HFFc6 (cell line): ENCODE results near the gene CST5. TPM values are rescaled to one million over a fixed set of nuclear protein-coding genes. Genes with fewer than 3 reads are reported as not detected.

Experiments
- DNase-seq: peaks from one replicate; pipeline ENCODE4 v3.0.0-alpha.2; 2018
- H3K27ac Mint-ChIP-seq: 2 replicates; pipeline ENCODE4 v1.8.0; 2020; ENCODE audit warnings: mild to moderate bottlenecking, mixed read lengths
- H3K27me3 Mint-ChIP-seq: 2 replicates; pipeline ENCODE4 v1.8.0; 2021; ENCODE audit warnings: mild to moderate bottlenecking, moderate library complexity, mixed read lengths; ENCODE audit not compliant: insufficient read depth
- H3K36me3 Mint-ChIP-seq: 2 replicates; pipeline ENCODE4 v1.8.0; 2021; ENCODE audit warnings: low read depth, mixed read lengths
- H3K4me1 Mint-ChIP-seq: 2 replicates; pipeline ENCODE4 v1.8.0; 2020; ENCODE audit warnings: low read depth, mixed read lengths
- H3K4me3 Mint-ChIP-seq: 2 replicates; pipeline ENCODE4 v1.8.0; 2020; ENCODE audit warnings: mild to moderate bottlenecking, moderate library complexity, mixed read lengths
- H3K9me3 Mint-ChIP-seq: 2 replicates; pipeline ENCODE4 v1.8.0; 2020; ENCODE audit warnings: mild to moderate bottlenecking, mixed read lengths
- CTCF ChIP-seq: fragments of 200-600 bp; sonication (generic); IDR thresholded peaks from 2 replicates; pipeline ENCODE4 v1.5.0; 2021; ENCODE audit warnings: antibody characterized with exemption, mild to moderate bottlenecking
- long read RNA-seq: library from polyadenylated mRNA; unstranded; transcript quantifications from one replicate; pipeline ENCODE4 v2.0.0, GENCODE V29; 2019
- total RNA-seq, 6 experiments: library from RNA; stranded (reverse); fragmentation: NEBNext Ultra II Directional; extraction: Animal tissue kit (Norgen Biotek cat#: 25700); gene quantifications; 2 replicates in 1 of 6; 3 replicates in 5 of 6; pipeline ENCODE4 v1.2.3, GENCODE V29; 2021

Gene CST5, protein sequence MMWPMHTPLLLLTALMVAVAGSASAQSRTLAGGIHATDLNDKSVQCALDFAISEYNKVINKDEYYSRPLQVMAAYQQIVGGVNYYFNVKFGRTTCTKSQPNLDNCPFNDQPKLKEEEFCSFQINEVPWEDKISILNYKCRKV
- not detected for total RNA-seq
- long read RNA-seq: 0 reads

DNA sequence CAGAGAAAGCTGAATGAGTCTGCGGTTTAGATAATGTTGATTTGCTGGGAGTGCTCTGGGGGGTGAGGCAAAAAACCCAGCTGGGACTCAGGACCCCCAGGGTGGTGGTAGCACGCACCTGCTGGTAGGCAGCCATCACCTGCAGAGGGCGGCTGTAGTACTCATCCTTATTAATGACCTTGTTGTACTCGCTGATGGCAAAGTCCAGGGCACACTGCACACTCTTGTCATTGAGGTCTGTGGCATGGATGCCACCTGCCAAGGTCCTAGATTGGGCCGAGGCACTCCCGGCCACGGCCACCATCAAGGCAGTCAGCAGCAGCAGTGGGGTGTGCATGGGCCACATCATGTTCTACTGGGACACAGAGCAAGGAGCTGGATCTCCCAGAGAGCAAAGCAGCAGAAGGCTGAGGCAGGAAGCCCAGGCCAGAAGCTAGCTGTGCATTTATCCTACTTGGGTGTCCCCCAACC, at the start of gene CST5:
CST5 (minus strand) TSS at position 421 of the 471 bp plus-strand sequence; CDS start at position 349, 72 bp downstream.
- TF ChIP-seq CTCF: no peak
- no peaks in the 10 kb centered on the region for H3K4me1 Mint-ChIP-seq
- no peak within 1 kb of the TSS for H3K4me3 Mint-ChIP-seq
- H3K9me3 Mint-ChIP-seq: peaks cover 4% of the 10 kb centered on the region; the same call in 1 of the 2 replicates
- no peak within 1 kb of the TSS for H3K27ac Mint-ChIP-seq
- H3K27me3 Mint-ChIP-seq: peaks cover 12% of the 10 kb centered on the region
- no peaks in the 10 kb centered on the region for H3K36me3 Mint-ChIP-seq
- DNase-seq: no peak

DNA sequence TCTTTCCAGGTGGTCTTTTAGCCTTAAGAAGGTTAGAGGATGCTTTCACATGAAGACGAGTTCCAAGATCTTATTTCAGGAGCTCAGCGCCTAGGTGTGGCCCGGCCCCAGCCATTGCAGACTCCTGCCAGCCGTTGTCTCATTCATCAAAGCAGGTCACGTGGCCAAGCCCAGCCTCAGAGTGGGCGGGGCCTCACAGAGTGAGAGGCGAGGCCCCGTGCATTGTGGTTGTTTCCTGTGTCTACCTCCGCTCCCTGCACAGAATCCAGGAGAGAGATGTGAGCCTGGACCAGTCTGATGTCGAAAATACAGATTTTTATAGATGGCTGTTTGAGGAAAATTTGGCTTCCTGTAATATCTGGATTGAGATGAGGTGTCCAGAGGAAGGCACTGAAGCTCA, 49.2 kb upstream of the CST5 start:
- peaks cover 17% of the 10 kb centered on the region for H3K9me3 Mint-ChIP-seq
- H3K4me3 Mint-ChIP-seq: no peak overlapping the region
- H3K27ac Mint-ChIP-seq: no peak overlapping the region
- TF ChIP-seq CTCF: no peak
- peaks cover 1% of the 10 kb centered on the region; the same call in 1 of the 2 replicates for H3K27me3 Mint-ChIP-seq
- no peak for DNase-seq
- no peaks in the 10 kb centered on the region for H3K4me1 Mint-ChIP-seq
- H3K36me3 Mint-ChIP-seq: no peaks in the 10 kb centered on the region

GRCh38 chr20:23928353-23928752, 48.8 kb upstream of the CST5 start:
- Mint-ChIP-seq H3K4me1 (no peaks in the 10 kb centered on the region), H3K27me3 (peaks cover 1% of the 10 kb centered on the region; the same call in 1 of the 2 replicates), H3K4me3 (no peak overlapping the region), H3K9me3 (peaks cover 17% of the 10 kb centered on the region), H3K36me3 (no peaks in the 10 kb centered on the region), H3K27ac (no peak overlapping the region)
- no peak for DNase-seq
- TF ChIP-seq CTCF: no peak

DNA sequence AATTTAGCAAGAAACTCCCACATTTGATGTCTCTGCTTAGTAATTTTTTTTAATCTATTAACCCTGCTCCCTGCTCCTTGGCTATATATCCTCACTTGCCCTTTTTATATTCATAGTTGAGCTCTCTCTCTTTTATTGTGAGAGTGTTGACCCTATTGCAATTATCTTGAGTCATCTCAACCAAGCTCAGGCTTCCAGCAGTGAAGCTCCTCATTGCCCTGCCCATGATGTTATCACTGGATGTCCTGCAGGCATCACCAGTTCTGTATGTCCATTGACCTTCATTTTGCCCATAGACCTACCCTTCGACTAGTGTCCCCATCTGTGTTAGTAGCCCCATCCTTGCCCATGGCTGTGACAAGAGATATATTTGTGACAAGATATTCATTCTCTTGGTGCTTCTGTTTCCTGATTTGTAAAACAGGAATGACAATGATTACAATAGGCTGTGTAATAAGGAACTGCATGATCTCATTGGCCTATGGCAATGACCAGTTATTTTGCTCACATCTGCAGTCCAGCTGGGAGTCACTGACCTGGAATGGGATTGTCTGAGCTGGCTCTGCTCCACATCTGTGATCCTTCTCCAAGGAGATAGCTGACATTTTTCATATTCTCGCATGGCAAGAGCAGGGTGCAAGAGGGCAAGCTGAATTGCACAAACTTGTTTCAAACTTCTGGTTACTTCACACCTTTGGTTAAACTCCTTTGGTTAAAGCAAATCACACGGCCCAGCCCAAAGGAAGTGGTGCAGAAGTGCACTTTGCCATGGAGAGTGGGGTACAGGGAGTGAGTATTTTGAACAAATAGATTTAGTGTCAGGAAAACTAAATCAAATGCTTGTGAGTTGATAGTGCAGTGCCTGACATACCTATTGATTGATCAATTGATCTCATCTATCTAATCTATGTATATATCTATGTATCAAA, 47.7 kb upstream of the CST5 start:
- H3K27ac Mint-ChIP-seq: no peak overlapping the region
- H3K9me3 Mint-ChIP-seq: peaks cover 17% of the 10 kb centered on the region
- no peak for TF ChIP-seq CTCF
- no peak for DNase-seq
- no peaks in the 10 kb centered on the region for H3K4me1 Mint-ChIP-seq
- no peak overlapping the region for H3K4me3 Mint-ChIP-seq
- no peaks in the 10 kb centered on the region for H3K36me3 Mint-ChIP-seq
- H3K27me3 Mint-ChIP-seq: peaks cover 1% of the 10 kb centered on the region

DNA sequence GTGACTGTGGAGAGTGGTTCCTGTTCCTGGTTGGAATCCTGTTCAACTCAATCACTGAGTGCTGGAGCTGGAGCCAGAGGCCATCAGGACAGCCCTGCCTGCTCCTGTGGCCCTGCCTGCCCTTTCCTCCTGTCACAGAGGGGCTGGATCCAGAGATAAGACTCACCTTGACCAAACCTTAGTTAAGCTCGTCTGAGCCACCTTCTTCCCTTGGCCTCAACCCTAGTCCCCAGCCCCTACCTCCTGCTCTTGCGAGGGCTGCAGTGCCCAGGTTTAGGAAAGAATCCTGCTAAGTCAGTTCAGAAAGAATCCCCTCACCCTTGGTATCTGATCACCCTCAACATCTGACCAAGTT, 47.0 kb upstream of the CST5 start:
- Mint-ChIP-seq H3K36me3 (no peaks in the 10 kb centered on the region), H3K27me3 (peaks cover 1% of the 10 kb centered on the region), H3K9me3 (peaks cover 22% of the 10 kb centered on the region), H3K4me3 (no peak overlapping the region), H3K27ac (no peak overlapping the region), H3K4me1 (no peaks in the 10 kb centered on the region)
- no peak for TF ChIP-seq CTCF
- DNase-seq: no peak
